NAMALWA (cell line): ENCODE results near the gene CTNND1.

ENCODE experiments used
- DNase-seq: peaks from one replicate; pipeline ENCODE4 v3.0.0-alpha.2; 2015; ENCODE audit warnings: low spot score

CTNND1 gene

GRCh38 chr11:57764021-57764420, 2.4 kb downstream of the CTNND1 start:
- DNase-seq: no peak

DNA sequence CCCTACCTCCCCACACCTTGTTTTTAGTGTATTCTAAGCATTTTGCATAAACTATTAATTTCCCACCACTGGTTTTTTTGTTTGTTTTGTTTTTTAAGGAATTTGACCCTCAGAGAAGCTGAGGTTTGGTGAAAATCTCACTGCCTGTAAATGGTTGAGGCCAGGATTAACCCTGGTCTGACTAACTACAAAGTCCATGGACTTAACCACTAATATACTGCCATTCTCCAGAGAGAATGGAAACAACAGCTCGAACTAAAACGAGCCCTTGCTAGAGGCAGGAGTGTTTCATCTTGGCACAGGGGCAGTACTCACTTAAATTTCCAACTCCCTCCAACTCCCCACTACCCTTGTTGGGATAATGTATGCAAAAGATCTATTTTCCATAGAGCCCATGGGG, 3.0 kb downstream of the CTNND1 start:
- no peak for DNase-seq

DNA sequence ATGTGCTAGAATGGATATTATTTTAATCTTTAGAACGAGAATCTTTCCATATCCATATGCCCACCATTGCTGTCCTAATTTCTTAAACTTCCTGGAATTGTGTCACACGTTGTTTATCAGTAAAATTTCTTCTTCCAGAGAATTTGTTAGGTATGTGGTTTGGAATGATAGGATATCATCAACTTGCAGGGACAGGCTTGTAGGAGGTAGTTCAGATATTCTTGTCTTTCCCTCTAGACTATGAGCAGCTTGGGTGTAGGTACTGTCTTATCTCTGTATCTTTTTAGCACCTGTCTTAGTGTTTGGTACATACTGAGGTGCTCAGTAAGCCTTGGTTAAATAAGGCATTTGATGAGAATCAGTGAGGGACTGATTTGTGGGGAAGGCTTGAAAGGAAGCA, 3.4 kb downstream of the CTNND1 start:
- DNase-seq: no peak

- no peak for DNase-seq
These were observed 9.2 kb downstream of the CTNND1 start for GRCh38 chr11:57770793-57771192.

GRCh38 chr11:57771365-57771764, 9.8 kb downstream of the CTNND1 start:
- no peak for DNase-seq

DNA sequence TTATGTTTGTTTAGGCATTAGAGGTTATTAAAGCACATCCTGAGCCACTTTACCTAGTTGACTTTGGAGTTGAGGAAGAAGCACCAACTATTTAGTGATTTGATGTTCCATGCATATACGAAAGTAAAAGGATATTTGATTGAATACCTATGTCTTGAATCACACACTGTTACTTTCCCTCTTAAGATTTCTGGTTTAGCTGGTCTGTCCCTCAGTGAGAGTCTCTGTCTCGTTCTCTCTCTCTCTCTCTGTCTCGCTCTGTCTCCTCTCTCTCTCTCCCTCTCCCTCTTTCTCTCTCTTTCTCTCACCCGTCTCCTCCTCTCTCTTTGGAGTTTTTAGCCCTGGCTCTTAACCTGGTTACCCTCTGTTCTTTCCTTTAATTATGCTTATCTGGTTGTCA, 11.0 kb downstream of the CTNND1 start:
- no peak for DNase-seq

DNA sequence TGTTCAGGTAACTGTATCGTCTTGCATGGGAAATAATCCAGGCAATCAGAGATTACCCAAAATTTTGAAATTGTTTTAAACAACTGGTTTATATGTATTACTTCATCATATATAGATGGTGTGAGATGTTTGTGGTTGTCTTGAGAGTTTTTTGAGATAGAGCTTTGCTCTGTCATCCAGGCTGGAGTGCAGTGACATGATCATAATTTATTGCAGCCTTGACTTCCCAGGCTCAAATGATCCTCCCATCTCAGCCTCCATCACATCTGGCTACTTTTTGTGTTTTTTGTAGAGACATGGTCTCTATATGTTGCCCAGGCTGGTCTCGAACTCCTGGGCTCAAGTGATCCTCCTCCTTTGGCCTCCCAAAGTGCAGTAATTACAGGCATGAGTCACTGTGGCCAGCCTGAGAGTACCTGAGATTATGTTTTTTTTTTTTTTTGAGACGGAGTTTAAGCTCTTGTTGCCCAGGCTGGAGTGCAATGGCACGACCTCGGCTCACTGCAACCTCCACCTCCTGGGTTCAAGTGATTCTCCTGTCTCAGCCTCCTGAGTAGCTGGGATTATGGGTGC, 11.5 kb downstream of the CTNND1 start:
- no peak for DNase-seq

DNA sequence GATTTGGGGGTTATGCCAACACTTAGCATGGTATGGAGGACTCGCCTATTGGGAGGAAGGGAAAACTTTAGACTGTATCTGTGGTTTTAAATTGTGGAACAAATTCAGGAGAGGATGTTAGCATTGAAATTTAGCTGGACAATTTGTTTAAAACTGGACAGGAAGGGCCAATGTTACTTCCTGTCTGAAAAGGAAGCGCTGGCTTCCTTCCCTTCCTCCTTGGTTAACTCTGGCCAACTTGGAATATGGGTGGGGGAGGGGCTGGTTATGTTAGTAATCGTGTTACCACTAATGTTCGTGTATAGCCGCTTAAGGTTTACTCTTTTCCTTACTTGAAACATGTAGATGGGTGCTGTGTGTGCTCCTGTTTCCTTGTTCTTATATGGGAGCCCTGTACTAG, 13.9 kb downstream of the CTNND1 start:
- DNase-seq: no peak

- DNase-seq: no peak
These were observed 14.5 kb downstream of the CTNND1 start for GRCh38 chr11:57776031-57776521.

DNA sequence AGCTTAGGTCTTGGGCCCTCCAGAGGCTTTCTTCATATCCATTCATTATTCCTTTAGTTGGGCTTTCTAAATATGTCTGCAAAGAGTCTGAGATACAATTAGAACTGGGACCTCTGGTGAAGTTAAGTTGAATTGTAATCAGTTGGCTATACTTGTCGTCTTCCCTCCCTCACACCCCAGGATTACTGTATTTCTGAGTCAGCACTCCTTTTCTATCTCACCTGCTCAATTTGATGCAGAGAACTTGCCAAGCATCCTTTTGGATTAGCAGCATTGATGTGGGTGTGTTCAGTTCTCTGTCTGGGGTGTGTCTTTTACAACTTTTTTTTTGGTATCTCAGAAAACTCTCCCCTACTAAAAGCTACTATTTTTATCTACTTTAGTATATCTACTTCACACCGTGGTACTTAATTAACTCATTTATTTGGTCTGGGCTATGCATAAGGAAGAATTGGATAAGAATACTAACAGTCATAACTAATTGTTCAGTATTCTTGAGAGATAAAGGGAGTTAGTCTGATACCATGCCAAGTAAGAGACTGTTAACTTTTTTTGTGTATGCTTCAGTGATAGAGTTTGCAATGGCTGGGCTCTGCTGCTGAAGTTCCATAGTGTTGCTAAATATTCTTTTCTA, 15.1 kb downstream of the CTNND1 start:
- DNase-seq: no peak

DNA sequence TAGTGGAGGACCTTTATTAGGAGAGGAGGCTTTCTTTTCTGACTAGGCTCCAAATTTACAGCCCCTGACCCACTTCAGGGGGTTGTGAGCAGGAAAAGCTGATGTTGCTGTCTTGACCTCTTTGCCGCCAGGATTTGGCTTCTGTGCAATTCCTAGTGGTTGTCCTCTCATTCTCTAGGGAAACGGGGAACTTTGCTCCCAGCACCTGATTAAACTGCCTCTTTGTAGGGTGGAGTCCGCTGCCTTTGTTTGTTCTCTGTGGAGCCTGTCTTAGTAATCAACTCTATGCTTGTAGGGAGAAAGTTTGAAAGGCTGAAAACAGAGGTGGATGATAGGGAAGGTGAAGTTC, 16.3 kb downstream of the CTNND1 start:
- DNase-seq: no peak

DNA sequence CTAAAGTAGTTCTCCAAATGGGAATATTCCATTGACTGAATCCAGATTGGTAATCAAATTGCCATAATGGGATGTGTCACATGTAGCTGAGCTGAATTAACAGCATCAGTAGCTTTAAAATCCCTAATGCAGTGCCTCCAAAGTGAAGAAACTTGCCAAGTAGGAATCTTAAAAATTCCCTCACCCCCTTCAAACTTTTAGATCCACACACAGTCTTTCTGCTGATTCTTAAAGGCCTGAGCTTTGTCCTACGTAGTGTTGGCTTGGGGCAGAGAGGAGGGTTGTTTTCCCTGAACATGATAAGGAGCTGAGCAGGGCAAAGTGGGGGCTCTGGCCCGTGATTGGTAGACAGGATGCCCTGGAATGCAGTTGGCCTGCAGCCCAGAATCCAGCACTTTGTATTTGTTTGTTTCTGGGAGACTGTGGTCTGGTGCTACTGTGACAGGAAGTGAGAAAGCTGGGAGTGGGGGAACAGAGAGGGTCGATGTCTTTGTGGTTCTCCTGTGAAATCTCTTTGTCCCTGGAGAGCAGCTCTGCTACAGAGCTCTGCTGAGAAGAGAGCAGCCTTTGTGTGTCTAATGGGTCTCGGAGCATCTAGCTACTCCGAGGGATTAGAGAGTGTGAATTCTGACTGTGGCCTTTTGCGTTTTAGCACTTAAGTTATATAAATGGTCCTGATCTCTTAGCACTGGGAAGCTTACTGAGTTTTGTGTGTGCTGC, 16.9 kb downstream of the CTNND1 start:
- DNase-seq: no peak

GRCh38 chr11:57779276-57779675, 17.7 kb downstream of the CTNND1 start:
- DNase-seq: no peak

DNA sequence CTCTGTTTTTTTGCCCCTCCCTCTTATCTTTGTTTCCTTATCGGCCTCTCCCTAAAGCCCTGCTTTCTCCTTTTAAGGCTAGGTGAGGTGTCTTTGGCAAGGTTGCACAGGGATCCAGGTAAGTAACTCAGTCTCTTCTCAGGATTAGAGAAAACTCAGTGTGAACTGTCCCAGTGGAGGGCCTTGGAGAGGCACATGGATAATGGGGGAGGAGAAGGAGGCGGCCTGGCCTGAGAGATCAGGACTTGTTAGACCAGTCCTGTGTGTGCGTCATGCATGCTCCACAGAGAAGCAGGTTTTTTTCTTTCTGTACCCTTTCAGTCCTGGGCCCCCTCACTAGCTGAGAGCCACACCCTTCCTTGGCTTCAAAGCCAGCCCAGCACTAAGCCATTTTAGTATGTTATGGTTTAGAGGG, 19.9 kb downstream of the CTNND1 start:
- no peak for DNase-seq

DNA sequence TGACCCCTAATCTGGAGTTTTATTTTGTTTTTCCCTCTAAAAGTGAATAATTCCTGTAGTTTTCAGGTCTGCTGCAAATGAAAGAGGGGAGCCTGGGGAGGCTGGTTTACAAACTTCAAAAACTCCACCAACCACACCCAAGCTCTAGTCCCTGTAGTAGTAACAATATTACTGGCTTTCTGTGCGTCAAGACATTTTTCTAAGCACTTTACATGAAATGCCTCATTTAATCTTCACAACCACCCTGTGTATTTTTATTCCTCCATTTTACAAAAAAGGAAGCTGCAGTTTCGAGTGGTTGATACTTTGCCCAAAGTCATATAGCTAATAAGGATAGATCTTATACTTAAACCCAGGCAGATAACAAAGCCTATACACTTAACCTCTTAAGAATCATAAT, 23.5 kb downstream of the CTNND1 start:
- DNase-seq: no peak

- DNase-seq: no peak
These were observed 24.8 kb downstream of the CTNND1 start for GRCh38 chr11:57786436-57786835.

DNA sequence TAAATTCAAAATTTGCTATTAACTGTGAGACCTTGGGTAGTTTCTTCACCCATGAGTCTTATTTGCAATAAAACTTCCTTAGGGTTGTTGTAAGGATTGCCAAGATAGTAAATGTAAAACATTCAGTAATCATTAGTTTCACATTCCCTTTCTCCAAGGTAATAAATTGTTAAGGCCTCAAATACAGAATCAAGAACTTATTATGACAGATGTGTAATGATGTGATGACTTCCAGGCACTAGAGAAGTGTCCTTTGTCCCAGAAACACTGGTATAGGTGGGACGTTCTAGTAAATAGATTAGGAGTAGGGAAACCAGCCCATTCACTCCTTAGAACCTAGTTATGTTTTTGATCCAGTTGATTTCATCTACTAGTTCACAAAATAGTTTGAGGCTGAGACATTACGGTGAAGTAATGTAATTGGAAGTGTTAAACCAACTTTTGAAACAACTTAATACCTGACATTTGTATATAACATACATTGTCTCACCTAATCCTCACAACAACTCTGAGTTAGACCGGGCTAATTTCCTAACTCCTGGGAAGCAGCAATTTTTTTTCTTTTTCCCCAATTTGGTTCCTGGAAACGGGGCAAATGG, 25.5 kb downstream of the CTNND1 start:
- no peak for DNase-seq

DNA sequence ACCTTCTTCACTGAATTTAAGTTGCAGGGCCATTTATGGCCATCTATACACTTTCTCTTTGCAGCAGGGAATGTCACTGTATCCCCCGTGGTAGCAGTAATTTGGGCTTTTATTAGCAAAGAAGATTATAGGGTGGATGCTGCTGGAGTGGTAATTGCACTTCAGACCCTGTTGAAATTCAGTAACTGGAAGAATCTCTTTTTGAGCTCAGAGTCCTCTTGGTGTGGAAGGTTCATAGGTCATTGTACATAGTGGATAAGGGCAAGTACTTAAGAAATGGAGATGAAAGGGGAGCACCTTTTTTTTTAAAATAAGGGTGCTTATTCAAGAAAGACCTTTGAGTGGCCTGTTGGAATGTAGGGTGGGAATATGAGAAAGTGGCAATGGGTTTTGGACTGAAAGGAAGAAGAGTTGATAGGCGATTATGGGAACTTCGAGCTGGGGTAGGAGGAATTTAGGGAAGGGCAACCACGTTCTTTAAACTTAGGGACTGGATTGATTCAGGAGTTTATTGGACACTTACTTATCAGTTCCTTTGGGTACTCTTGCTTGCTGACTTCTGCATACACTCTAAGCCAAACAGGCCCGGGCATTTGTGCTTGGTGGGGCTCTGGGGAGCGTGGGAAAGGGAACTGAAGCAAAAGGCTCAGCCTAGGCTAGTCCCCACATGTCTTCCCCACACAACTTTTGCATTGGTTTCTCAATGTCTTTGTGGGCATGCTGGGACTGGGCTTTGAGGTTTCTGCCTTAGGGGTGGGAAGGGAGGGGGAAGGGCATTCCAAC, 26.5 kb downstream of the CTNND1 start:
- no peak for DNase-seq

DNA sequence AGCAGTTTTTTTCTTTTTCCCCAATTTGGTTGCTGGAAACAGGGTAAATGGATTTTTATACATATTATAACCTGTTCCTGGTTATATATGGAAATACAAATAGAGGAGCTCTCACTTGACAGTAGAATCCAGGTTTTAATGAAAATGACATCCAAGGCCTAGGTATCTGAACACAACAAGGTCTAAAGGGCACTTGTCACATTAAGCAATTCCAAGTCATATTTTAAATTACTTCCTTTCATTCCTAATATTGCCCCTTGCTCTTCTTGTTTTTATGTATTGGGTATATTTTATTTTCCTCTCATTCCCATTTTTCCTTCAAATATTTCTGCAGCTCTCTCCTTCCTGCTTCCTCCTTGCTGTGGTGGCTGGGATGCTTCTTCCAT, 27.1 kb downstream of the CTNND1 start:
- DNase-seq: no peak

DNA sequence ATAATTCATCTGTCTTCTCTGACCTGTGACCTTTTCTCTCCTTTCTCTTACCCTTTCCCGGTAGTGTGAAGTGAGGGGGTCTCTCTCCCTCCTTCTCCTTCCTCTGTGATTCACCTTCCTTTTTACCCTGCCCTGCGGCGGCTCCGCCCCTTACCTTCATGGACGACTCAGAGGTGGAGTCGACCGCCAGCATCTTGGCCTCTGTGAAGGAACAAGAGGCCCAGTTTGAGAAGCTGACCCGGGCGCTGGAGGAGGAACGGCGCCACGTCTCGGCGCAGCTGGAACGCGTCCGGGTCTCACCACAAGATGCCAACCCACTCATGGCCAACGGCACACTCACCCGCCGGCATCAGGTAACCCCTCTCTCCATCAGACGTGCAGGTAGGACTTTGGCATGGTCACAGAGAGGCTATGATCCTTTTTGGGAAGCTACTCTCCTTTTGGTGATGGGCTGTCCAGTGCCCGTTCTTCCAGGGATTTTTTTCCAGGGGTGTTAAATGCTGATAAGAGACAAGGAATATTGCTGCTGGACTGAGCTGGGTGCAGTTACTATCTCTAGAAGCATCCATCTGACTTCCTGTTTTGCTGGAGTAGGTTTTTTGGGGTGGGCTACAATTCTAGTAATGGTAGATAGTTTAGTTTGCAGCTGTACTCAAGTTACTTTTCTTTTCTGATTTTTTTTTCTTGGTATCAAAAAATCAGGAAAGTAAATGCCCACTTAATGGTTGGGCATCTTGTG, 29.9 kb downstream of the CTNND1 start:
- DNase-seq: no peak

GRCh38 chr11:57792060-57792541, 30.5 kb downstream of the CTNND1 start:
- DNase-seq: peak; percentile 8

- DNase-seq: no peak
These were observed 31.3 kb downstream of the CTNND1 start for GRCh38 chr11:57792870-57793269.
